Esophagus squamous epithelium (tissue), 4 donors: ENCODE results near the gene VAMP2.

ENCODE experiments used
- CTCF ChIP-seq, 6 experiments: fragments of 450-650 bp in 4 of 6; fragments of 200-600 bp in 2 of 6; sonication (generic) in 2 of 6; IDR thresholded peaks; one replicate each; pipeline ENCODE4 v1.5.1; 2016 to 2019; ENCODE audit warnings: antibody characterized with exemption in 6 of 6, mild to moderate bottlenecking in 4 of 6, moderate library complexity in 4 of 6
- POLR2A ChIP-seq, 4 donors: fragments of 450-650 bp; IDR thresholded peaks; one replicate each; pipeline ENCODE4 v1.6.1; 2017; ENCODE audit warnings: antibody characterized with exemption in 4 of 4, mild to moderate bottlenecking in 4 of 4, moderate library complexity in 3 of 4

- TF ChIP-seq CTCF (IDR thresholded peaks at IDR 0.05) (peak in 4 of 6 experiments; percentile 19 to 48 (median 32)), POLR2A (IDR thresholded peaks at IDR 0.05) (no peak)
These were observed 40.9 kb downstream of the VAMP2 start for GRCh38 chr17:8121681-8122421.
